MM.1S (cell line): Measurements from ENCODE around the gene AP5S1.
"Not testable (repeated sequence)": the region's sequence is repeated elsewhere in the genome, so short reads cannot be mapped to it uniquely, and the experiment has no call there.

Source experiments
- DNase-seq: peaks from one replicate; pipeline ENCODE4 v3.0.0-alpha.2; 2015
- H2AFZ ChIP-seq: fragments of 300-600 bp; sonication (generic); 2 replicates; pipeline ENCODE4 v1.6.0; 2016; ENCODE audit warnings: antibody characterized with exemption, low read length
- H3F3A ChIP-seq: fragments of 300-600 bp; sonication (generic); 2 replicates; pipeline ENCODE4 v1.6.1; 2016; ENCODE audit warnings: mild to moderate bottlenecking, antibody characterized with exemption, low read length, moderate library complexity, mixed read lengths; ENCODE audit not compliant: insufficient read depth
- H3K27ac ChIP-seq: fragments of 300-600 bp; sonication (generic); 2 replicates; pipeline ENCODE4 v1.5.1; 2016; ENCODE audit warnings: mild to moderate bottlenecking, low read length
- H3K27me3 ChIP-seq: fragments of 300-600 bp; sonication (generic); replicated peaks from 2 replicates; pipeline ENCODE4 v1.6.0; 2016; ENCODE audit warnings: low read length; ENCODE audit not compliant: insufficient read depth
- H3K36me3 ChIP-seq: fragments of 300-600 bp; sonication (generic); replicated peaks from 2 replicates; pipeline ENCODE4 v1.6.1; 2016; ENCODE audit warnings: mild to moderate bottlenecking, low read length, mixed read lengths; ENCODE audit not compliant: insufficient read depth
- H3K4me1 ChIP-seq: fragments of 300-600 bp; sonication (generic); 2 replicates; pipeline ENCODE4 v1.6.1; 2016; ENCODE audit warnings: low read length, mixed read lengths
- H3K4me2 ChIP-seq: fragments of 300-600 bp; sonication (generic); 2 replicates; pipeline ENCODE4 v1.6.0; 2016; ENCODE audit warnings: low read depth, low read length
- H3K4me3 ChIP-seq: fragments of 300-600 bp; sonication (generic); 2 replicates; pipeline ENCODE4 v1.5.1; 2016; ENCODE audit warnings: low read length, mixed read lengths
- H3K79me2 ChIP-seq: fragments of 300-600 bp; sonication (generic); 2 replicates; pipeline ENCODE4 v1.6.1; 2016; ENCODE audit warnings: mixed run types, low read length, mixed read lengths
- H3K9ac ChIP-seq: fragments of 300-600 bp; sonication (generic); 2 replicates; pipeline ENCODE4 v1.6.1; 2016; ENCODE audit warnings: low read length, mixed read lengths
- H3K9me2 ChIP-seq: fragments of 300-600 bp; sonication (generic); replicated peaks from 2 replicates; pipeline ENCODE4 v1.6.1; 2016; ENCODE audit warnings: mild to moderate bottlenecking, low read length, mixed read lengths; ENCODE audit not compliant: insufficient read depth
- H3K9me3 ChIP-seq: fragments of 300-600 bp; sonication (generic); replicated peaks from 2 replicates; pipeline ENCODE4 v1.6.1; 2016; ENCODE audit warnings: mild to moderate bottlenecking, low read length, mixed read lengths; ENCODE audit not compliant: insufficient read depth
- H4K20me1 ChIP-seq: fragments of 300-600 bp; sonication (generic); 2 replicates; pipeline ENCODE4 v1.6.1; 2016; ENCODE audit warnings: mild to moderate bottlenecking, low read length, moderate library complexity, mixed read lengths; ENCODE audit not compliant: insufficient read depth
- CTCF ChIP-seq: fragments of 300-600 bp; sonication (generic); IDR thresholded peaks from 2 replicates; pipeline ENCODE4 v1.5.1; 2016; ENCODE audit warnings: antibody characterized with exemption, low read length, mixed read lengths
- EZH2 ChIP-seq: fragments of 300-600 bp; sonication (generic); optimal IDR thresholded peaks from 2 replicates; pipeline ENCODE3; 2017; ENCODE audit warnings: low read depth, mild to moderate bottlenecking, antibody characterized with exemption, low read length, mixed read lengths
- EZH2phosphoT487 ChIP-seq: fragments of 300-600 bp; sonication (generic); IDR thresholded peaks from 2 replicates; pipeline ENCODE4 v1.6.1; 2018; ENCODE audit warnings: antibody characterized with exemption, low read length

AP5S1 gene

GRCh38 chr20:3842348-3842930 is 22.1 kb downstream of the AP5S1 start:
- H3K9me2 ChIP-seq = no peaks in the 10 kb centered on the region
- H3F3A ChIP-seq = peaks cover 18% of the 10 kb centered on the region; the same call in 1 of the 2 replicates
- no peak overlapping the region for H3K4me3 ChIP-seq
- H3K9me3 ChIP-seq = no peaks in the 10 kb centered on the region
- DNase-seq = no peak
- no peak overlapping the region for H3K27ac ChIP-seq
- TF ChIP-seq CTCF (no peak), EZH2 (no peak), EZH2phosphoT487 (no peak)
- H3K36me3 ChIP-seq = no peaks in the 10 kb centered on the region
- no peaks in the 10 kb centered on the region for H4K20me1 ChIP-seq
- H3K79me2 ChIP-seq = peaks cover 12% of the 10 kb centered on the region
- H3K27me3 ChIP-seq = no peaks in the 10 kb centered on the region
- no peak overlapping the region for H3K9ac ChIP-seq
- no peak overlapping the region for H2AFZ ChIP-seq
- H3K4me1 ChIP-seq = peaks cover 25% of the 10 kb centered on the region
- no peak overlapping the region for H3K4me2 ChIP-seq

GRCh38 chr20:3843490-3843889 is 23.1 kb downstream of the AP5S1 start:
- Histone ChIP-seq H3F3A (peaks cover 18% of the 10 kb centered on the region; the same call in 1 of the 2 replicates), H3K9ac (no peak overlapping the region), H3K4me1 (peaks cover 29% of the 10 kb centered on the region), H3K27ac (no peak overlapping the region), H3K4me2 (no peak overlapping the region), H3K79me2 (peaks cover 22% of the 10 kb centered on the region), H3K36me3 (no peaks in the 10 kb centered on the region), H3K9me2 (no peaks in the 10 kb centered on the region), H3K9me3 (no peaks in the 10 kb centered on the region), H3K4me3 (no peak overlapping the region), H2AFZ (no peak overlapping the region), H3K27me3 (no peaks in the 10 kb centered on the region), H4K20me1 (no peaks in the 10 kb centered on the region)
- no peak for DNase-seq
- TF ChIP-seq EZH2phosphoT487 (no peak), EZH2 (no peak), CTCF (no peak)

- peaks cover 23% of the 10 kb centered on the region for H3K4me1 ChIP-seq
Measured at GRCh38 chr20:3843990-3844619, 23.8 kb downstream of the AP5S1 start.

GRCh38 chr20:3846378-3846739 is 26.0 kb downstream of the AP5S1 start:
- H3K9me2 ChIP-seq = no peaks in the 10 kb centered on the region
- no peak overlapping the region for H3K27ac ChIP-seq
- H4K20me1 ChIP-seq = no peaks in the 10 kb centered on the region
- no peak for DNase-seq
- peak overlapping the region; percentile 99 for H3K4me3 ChIP-seq
- no peaks in the 10 kb centered on the region for H3K27me3 ChIP-seq
- H3K79me2 ChIP-seq = peaks cover 32% of the 10 kb centered on the region
- TF ChIP-seq EZH2phosphoT487 (no peak), CTCF (no peak), EZH2 (no peak)
- no peaks in the 10 kb centered on the region for H3K36me3 ChIP-seq
- peaks cover 4% of the 10 kb centered on the region; the same call in 1 of the 2 replicates for H3F3A ChIP-seq
- H3K9ac ChIP-seq = peak overlapping the region; percentile 94
- H3K4me1 ChIP-seq = peaks cover 9% of the 10 kb centered on the region
- peak overlapping the region; percentile 98 for H3K4me2 ChIP-seq
- peak overlapping the region; percentile 87 for H2AFZ ChIP-seq
- H3K9me3 ChIP-seq = no peaks in the 10 kb centered on the region

More at GRCh38 chr20:3843990-3844619, 23.8 kb downstream of the AP5S1 start:
- Histone ChIP-seq H3K79me2 (peaks cover 28% of the 10 kb centered on the region), H3F3A (peaks cover 13% of the 10 kb centered on the region; the same call in 1 of the 2 replicates)
- H3K27ac ChIP-seq, DNase-seq, H3K27me3 ChIP-seq, H3K4me2 ChIP-seq, H3K36me3 ChIP-seq, H2AFZ ChIP-seq, H3K9ac ChIP-seq, H3K4me3 ChIP-seq, H3K9me3 ChIP-seq, H4K20me1 ChIP-seq, H3K9me2 ChIP-seq: not testable (repeated sequence)
